ENCODE measurements around the gene ISG15. TPM values are rescaled to one million over a fixed set of nuclear protein-coding genes. Genes with fewer than 3 reads are reported as not detected.
"Not testable (repeated sequence)": the region's sequence is repeated elsewhere in the genome, so short reads cannot be mapped to it uniquely, and the experiment has no call there.

ISG15 gene
- total RNA-seq, 1 donor from 2014 or later, result 210 TPM

DNA sequence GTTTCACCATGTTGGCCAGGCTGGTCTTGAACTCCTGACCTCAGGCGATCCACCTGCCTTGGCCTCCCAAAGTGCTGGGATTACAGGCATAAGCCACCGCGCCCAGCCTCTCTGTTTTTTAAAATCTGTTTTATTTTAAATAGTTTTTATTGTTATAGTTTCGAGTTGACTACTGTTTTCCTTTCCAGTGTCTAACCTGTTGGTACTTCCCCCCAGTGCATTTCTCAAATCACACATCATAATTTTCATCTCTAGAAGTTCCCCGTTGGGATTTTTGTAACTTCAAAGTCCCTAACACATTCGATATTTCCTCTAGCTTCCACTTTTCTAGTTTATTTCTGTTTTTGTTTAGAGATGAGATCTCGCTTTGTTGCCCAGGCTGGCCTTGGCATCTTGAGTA lies 20.9 kb upstream of the ISG15 start:
- intact Hi-C loops (cut with micrococcal nuclease), result no loop called here

DNA sequence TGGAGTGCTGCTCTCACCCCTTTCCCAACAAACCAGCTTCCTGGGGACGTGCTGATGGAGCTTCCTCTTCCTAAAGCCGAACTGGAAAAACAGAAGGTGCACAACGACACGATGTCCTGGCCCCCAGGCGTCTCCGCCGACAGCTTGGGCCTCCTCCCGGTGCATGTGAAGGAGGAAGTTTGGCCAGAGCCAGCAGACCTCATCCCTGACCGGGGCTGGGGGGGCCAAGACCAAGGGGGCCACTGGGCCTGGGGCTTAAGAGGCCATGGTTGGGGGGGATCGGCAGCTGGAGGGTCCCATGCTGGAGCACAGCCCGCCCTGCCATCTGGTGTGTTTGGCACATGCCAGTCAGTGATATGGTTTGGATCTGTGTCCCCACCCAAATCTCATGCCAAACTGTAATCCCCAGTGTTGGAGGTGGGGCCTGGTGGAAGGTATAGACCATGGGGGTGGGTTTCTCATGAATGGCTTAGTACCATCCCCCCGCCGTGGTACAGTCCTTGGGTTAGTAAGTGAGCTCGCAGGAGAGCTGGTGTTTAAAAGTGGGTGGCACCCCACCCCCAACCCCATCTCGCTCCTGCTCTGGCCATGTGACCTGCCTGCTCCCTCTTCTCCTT lies 19.8 kb upstream of the ISG15 start:
- intact Hi-C loops (cut with micrococcal nuclease), result no loop called here

DNA sequence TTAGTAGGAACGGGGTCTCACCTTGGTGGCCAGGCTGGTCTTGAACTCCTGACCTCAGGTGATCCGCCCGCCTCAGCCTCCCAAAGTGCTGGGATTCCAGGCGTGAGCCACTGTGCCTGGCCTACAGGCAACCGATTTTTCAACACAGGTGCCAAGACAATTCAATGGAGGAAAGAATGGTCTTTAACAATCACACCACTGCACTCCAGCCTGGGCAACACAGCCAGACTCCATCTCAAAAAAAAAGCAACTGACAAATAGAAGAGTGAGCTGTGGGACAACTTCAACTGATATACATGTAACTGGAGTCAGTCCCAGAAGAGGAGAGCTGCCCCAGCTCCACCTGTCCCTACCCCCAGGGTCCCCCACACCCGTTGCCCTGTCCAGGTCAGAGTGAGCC lies 18.8 kb upstream of the ISG15 start:
- intact Hi-C loops (cut with micrococcal nuclease), result not testable (repeated sequence)

DNA sequence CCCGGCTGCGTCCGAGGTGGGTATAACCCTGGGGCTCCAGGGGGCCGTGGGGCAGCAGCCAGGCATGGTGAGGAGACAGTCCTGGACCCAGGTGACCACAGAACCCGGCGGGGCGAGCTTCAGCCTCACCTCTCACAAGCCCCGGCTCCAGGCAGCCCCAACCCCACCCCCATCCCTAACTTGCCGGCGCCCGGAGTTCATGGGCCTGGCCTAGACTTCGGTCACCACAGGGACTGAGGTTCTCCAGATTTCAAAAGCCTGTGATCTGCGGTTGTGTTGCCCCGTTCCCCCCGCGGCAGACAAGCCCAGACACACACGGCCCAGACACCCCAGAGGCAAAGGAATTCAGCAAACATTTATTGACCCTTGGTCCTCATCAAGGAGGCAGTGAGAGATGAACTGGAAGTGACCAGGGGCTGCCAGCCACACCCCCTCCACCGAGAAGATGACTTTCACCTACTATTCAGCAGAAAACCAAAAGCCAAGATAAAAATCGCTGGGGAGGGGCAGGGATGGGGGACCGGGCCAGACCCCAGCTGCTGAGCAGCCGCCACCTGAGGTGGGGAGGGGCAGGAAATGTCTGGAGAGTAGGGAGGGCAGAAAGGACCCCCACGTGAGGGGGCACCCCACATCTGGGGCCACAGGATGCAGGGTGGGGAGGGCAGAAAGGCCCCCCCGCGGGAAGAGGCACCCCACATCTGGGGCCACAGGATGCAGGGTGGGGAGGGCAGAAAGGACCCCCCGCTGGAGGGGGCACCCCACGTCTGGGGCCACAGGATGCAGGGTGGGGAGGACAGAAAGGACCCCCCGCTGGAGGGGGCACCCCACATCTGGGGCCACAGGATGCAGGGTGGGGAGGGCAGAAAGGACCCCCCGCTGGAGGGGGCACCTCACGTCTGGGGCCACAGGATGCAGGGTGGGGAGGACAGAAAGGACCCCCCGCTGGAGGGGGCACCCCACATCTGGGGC lies 17.3 kb upstream of the ISG15 start:
- intact Hi-C loops (cut with micrococcal nuclease), result no loop called here

DNA sequence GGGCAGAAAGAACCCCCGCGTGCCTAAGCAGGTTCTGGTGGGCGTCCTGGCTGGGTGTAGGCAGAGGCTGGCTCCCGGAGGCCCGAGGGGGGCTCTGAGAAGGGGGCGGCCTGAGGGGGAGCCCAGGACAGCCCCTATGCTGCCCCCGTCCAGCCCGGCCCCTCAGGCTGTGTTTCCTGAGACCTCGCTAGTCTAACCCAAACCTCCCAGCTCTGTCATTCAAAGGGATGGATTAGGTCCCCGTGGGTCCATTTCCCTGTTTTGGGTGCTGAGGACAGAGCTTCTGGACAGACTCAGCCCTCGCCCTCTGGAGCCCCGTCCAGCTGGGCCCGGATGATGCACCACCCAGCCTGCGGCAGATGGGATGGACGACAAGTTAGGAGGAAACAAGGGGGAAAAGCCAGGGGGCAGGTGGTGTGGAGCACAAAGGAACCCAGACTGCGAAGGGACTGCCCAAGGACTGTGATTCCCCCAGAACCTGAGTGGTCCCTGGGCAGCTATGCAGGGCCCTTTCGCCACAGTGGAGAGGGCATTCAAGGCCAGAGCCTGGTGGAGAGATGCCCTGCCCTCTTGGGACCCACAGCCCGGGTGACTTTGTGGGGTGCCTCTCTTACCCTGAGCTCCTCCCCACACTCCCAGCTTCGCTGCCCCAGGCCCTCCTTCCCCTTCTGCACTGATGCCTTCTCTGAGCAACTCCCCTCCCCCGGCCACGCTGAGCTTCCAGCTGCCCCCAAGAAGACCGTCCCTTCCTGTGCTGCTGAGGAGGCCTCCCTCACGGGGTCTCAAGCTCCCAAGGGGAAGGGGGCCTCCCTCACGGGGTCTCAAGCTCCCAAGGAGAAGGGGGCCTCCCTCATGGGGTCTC lies 16.2 kb upstream of the ISG15 start:
- intact Hi-C loops (cut with micrococcal nuclease), result no loop called here

DNA sequence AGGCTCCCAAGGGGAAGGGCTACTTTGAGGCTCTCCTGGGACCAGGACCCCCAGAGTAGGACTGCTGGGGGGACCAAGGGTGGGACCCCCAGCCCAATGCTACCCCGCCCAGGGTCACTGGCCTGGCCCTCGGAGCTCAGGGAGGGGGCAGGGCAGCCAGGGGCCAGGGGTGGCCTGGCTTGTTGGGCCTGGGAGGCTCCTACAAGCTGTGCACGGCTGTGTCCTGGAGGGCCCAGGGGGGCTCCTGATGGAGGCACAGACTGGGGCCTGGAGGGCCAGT lies 15.6 kb upstream of the ISG15 start:
- intact Hi-C loops (cut with micrococcal nuclease), result no loop called here

DNA sequence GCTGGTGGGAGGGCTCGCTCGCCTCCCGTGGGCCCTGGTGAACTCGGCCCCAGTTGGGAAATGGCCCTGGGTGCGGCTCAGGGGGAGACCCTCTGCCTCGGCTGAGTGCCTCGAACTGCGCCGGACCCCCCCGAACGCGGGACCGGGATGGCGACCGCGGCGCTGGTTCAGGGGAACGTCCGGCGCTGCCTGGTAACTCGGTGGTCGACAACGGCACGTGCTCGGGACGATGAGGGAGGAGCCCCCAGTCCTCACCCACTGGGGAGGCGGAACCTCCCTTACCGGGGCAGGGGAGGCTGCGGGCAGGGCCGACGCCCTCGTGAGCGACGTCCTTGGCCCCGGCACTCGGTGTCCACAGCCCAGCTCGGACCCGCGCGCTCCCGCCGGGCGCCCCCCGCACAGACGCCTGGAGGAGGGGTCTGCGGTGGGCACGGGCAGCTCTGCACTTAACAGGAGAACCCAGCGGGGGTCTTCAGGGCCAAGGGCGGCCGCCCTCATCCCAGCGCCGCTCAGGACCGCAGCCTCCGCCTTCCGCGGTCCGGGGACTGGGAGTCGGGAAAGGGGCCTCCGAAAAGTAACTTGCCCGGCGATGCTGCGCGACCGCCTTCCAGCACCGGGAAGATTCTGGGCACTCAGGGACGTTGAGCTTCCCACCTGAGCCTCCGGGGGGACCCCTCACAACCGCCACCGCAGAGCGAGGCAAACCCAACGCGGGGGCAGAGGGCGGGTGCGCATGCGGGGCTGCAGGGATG lies 15.1 kb upstream of the ISG15 start:
- intact Hi-C loops (cut with micrococcal nuclease), result no loop called here

DNA sequence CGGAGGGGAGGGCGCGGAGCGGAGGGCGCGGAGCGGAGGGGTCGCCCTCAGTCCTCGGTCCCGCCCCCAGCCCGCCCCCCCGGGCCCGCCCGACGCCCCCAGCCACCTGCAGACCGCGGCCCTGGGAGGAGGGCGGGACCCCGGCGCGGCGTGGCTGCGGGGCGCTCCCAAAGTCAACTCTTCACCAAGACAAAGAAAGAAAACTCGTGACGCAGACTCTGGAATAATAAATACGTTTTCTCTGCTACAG lies 14.6 kb upstream of the ISG15 start:
- intact Hi-C loops (cut with micrococcal nuclease), result no loop called here

DNA sequence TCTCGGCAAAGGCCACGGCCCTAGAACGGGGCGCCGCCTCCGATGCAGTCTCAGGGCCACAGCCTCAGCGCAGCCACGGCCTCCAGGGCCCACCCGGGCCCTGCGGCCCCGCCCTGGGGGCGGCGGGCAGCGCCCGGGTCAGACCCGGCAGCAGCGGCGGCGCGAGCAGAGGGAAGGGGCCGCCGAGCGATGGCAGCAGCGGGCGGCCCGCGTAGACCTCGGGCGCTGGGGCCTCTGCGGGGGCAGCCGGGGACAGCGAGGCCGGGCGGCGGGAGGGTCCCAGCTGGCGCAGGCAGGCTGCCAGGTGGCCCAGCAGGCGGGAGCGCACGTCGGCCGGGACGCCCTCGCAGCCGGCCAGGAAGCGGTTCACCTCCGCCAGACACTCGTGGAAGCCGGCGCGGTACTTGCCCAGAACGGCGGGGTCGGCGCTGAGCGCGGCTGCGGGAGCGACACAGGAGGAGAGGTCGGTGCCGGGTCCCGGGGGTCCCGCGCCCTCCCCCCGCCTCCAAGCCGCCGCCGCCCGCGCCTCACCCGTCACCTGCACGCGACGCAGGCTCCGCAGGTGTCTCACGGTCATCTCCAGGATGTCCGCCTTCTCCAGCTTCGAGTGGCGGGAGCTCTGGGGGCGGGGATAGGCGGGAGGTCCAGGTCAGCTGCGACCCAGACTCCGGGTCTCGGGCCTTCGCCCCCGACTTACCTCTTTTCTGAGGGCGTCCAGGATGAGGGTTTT lies 14.1 kb upstream of the ISG15 start:
- intact Hi-C loops (cut with micrococcal nuclease), result no loop called here

DNA sequence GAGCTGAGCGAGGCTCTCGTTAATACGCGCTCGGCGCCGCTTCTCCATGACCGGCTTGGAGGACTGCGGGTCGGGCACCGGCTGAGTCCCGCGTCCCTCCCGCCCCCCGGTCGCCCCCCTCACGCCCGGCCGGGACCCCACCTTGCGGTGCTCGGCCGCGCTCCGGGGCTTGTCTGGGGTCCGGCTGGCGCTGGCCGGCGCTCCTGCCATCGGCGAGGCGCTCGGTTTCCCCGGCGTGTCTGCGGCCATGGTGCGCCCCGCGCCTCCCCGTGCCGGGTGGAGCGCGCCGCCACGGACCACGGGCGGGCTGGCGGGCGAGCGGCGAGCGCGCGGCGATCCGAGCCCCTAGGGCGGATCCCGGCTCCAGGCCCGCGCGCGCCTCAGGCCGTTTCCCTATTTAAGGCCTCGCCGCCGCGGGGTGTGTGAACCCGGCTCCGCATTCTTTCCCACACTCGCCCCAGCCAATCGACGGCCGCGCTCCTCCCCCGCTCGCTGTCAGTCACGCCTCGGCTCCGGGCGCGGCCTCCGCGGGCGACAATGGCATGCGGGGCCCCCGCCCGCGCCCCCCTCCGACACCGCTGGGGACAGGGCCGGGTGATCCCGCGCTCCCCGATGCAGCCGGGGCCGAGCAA lies 13.5 kb upstream of the ISG15 start, which contains the start of gene HES4:
TSS of gene HES4 (minus strand) at position 373 of the 632 bp plus-strand sequence. CDS start at position 249, 124 bp downstream.
- intact Hi-C loops (cut with micrococcal nuclease), result loop anchor here (1.0 kb wide), 2 partner anchors 13 to 40 kb away; partner anchors contain the start of gene ISG15

DNA sequence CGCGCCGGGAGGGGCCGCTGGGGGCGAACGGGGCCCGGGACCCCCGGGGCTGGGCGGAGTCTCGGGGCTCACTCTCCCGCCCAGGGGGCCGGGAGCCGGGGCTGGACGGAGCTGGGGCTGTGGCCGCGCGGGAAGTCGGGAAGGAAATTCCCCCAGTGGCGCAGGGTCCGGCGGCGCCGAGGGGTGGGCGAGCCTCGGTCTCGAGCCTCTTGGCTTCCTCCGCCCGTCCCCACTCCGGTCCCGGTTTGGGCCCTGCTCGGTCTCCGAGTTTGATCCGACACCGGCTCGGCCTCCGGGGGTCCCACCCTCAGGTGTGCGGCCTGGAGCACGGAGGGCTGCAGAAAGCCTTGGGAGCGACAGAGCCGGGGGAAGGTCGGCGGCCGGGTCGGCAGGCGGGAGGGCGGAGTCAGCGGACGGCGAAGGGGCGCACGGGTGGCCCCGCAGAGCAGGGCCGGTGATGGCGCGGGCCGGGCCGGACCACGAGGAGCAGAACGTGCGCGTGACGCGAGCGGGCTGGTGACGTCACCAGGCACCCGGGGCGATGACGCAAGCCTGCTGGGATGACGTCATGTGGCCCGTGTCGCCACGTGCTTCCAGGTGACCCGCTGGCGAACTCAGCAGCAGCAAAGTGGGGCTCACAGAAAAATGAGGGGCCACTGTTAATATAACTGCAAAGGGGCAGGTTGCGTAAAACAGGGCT lies 12.8 kb upstream of the ISG15 start:
- intact Hi-C loops (cut with micrococcal nuclease), result loop anchor here (1.0 kb wide), 2 partner anchors 13 to 40 kb away; partner anchors contain the start of gene ISG15

DNA sequence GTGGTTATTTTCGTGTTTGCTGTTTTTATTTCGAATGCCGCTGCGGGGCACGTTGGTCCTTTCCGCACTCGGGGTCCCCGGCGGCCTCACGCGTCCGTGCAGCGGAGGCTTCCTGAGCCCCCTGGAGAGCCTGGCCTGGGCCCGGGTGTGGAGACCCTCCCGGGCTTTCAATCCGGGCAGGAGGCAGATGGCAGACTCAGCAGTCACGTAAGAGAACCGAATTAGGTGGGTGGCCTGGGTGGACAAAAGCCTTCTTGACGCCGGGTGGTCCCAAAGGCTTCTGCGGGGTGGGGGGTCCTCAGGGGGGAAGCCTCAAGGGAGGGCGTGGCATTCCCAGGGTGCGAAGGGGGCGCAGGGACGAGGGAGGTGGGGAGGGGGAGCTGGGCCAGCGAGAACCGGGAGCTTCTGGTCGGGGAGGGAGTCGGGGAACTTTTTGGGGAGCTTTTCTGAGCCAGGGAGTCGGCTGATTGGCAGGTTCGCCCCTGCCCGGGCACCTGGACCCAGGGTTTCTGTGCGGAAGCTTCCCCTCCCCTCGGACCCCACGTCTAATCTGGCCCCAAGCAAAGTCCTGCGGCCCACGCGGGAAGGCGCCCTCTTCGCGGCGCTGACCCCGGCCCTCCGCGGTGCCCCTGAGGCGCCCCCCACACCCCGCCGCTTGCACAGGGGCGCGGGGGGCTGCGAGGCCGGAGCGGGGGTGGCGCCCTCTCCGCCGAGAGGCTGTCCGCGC lies 12.1 kb upstream of the ISG15 start:
- intact Hi-C loops (cut with micrococcal nuclease), result no loop called here

DNA sequence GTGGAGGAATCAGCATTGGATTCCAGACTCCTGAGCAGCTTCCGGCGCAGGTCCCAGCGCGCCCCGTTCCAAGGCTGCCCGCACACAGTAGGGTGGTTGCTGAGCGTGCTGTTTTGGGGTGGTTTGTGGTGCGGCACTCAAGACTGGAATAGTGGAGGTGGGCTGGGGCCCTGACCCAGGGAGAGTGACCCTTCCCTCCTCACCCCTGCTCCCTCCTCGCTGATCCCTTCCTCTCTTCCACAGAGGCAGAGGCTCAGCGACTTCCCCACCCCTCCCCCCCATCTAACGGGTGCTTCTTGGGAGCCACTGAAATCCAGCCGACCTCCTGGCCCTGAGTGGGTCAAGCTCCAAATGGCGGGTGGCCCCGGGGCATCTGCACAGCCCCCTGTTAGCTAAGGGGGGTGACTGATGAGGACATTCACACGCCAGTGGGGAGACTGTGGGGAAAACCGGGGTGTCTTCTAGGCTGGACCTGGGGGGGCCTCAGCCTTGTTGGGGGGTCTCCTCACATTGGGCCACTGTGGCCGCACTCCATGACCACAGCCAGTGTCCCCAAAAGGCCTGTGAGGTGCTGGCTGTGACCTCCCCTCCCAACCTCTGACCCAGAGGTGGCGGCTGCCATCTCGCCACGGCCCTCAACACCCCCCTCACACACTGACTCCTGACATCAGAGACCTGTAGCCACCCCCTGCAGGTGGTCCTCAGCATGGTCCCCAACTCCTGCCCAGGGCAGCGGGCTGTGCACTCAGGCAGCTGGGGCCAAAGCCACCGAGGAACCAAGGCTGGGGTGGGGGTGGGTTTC lies 9.5 kb upstream of the ISG15 start:
- intact Hi-C loops (cut with micrococcal nuclease), result no loop called here

DNA sequence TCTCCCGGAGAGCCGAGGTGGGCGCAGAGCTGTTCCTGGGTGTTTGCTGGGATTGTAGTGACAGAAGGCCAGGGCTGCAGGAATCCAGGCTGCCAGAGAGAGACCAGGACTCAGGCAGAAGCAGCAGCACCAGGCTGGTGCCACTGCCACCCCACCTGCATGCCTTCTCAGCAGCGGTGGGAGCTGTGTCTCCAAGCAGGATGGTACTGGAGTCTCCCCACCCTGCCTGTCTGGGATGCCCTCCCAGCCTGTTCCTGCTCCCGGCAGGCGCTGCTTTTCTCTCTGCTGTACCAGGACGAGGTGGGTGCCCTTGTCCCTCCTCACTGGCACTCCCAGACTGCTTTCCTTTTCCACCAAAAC lies 8.9 kb upstream of the ISG15 start:
- intact Hi-C loops (cut with micrococcal nuclease), result no loop called here

DNA sequence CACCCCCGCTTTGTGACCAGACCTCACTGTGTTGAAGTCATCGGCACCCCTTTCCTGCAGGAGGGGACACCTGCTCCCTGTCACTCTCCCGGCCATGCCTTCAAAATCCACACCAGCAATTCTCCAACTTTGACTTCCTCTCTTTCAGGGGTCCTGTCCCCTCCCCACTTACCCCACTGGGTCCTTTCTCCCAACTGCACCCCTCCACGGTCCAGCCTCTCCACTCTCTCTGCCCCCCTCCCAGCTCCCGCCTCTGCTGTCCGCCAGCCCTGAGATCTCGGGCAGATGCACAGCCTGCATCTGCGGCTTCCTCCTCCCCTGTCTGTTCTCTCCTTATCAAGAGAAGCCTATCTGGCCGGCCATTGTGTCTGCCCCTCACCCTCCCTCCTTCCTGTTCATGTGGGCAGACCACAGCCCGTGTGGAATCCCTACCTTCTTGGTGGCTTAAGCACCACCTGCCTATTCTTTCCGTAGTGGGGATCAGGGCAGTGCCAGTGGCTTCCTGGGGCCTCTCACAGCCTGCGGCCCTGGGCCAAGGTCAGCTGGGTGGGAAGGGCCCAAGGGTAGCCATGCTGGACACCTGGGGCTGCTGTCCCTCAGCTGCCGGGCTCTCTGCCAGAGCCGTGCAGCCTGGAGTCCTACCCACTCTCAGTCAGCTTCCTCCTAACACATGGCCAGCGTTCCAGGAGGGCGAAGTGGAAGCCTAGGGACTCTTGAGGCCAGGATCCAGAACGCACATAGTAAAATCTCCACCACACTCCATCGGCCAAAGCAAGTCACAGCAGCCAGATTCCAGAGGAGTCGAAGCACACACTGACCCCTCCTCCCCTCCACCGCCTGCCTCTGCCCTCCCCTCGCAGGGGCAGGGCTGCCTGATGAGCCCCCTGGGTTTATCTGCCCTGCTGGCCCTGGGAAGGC lies 8.3 kb upstream of the ISG15 start:
- intact Hi-C loops (cut with micrococcal nuclease), result no loop called here

DNA sequence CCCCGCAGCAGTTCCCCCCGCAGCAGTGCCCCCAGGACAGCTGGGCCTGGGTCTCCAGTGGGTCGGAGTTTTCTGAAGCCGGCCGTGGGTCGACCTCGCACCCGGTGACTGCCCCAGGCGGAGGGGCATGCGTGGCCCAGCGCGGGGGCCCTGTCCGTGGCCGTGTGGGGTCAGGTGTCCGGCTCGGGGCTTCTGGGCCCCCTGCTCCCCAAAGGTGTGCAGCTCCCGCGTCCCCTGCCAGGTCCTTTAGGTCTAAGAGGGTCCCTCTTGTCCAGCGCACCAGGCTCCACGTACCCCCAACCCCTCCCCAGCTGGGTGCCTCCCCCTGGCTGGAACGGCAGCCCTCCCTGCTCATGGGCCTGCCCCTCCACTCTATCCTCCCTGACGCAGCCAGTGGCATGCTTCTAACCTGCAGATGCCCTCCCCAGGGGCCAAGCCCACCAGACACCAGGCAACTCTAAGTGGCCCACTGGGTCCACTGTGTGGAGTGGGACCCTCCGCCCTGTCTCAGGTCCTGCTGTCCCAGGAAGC lies 7.5 kb upstream of the ISG15 start:
- intact Hi-C loops (cut with micrococcal nuclease), result no loop called here

All from T-helper 1 cell treated with Interleukin-12 subunit alpha and Interleukin-12 subunit beta and Interleukin-4 antibody, amounts not matched to agents 30 ng/mL and 1 ng/mL, for 36 hours (primary cell).